ENCODE measurements around the gene KCNN2. TPM values are rescaled to one million over a fixed set of nuclear protein-coding genes. Genes with fewer than 3 reads are reported as not detected.

Gene KCNN2
- total RNA-seq, 1 experiment from 2014 or later = not detected

GRCh38 chr5:114408847-114409246 lies 47.0 kb downstream of the KCNN2 start:
- Histone ChIP-seq H3K4me2 (ENCODE audit: low read length) (no peak overlapping the region), H3K9me3 (ENCODE audit: control insufficient read depth in 1 of 2, insufficient read depth in 1 of 2, low read depth in 1 of 2, low read length in 2 of 2) (no peaks in the 10 kb centered on the region), H3K9ac (ENCODE audit: low read length) (no peak overlapping the region), H2AFZ (ENCODE audit: low read depth, low read length, poor library complexity, severe bottlenecking) (no peak overlapping the region), H3K9me2 (ENCODE audit: insufficient read depth) (no peaks in the 10 kb centered on the region), H3K79me2 (ENCODE audit: insufficient read depth, low read length) (no peaks in the 10 kb centered on the region), H3K4me1 (ENCODE audit: control insufficient read depth in 1 of 2, insufficient read depth in 2 of 2, low read length in 2 of 2) (0 out of 4 replicates have a peak, but pooled peaks cover 0 to 4% of the 10 kb centered on the region in 2 experiments), H4K20me1 (ENCODE audit: insufficient read depth) (no peaks in the 10 kb centered on the region), H3K4me3 (replicated peaks in 1 of 2; ENCODE audit: low read depth in 1 of 2, low read length in 2 of 2) (no peak overlapping the region), H3K36me3 (ENCODE audit: control insufficient read depth in 1 of 2, insufficient read depth in 2 of 2, low read length in 2 of 2) (no peaks in the 10 kb centered on the region), H3K27ac (ENCODE audit: low read depth, low read length) (no peak overlapping the region), H3K27me3 (ENCODE audit: insufficient read depth, low read length) (peaks cover 9% of the 10 kb centered on the region; the same call in 1 of the 2 replicates)
- DNase-seq (ENCODE audit: low read depth, low spot score) = no peak
- TF ChIP-seq ATF3 (IDR thresholded peaks at IDR 0.05) = no peak
- TF ChIP-seq EZH2phosphoT487 (IDR thresholded peaks at IDR 0.05; ENCODE audit: borderline replicate concordance) = no peak
- no peak for TF ChIP-seq CBX3 (IDR thresholded peaks at IDR 0.05; ENCODE audit: low read depth)
- TF ChIP-seq YY1 (IDR thresholded peaks at IDR 0.05; ENCODE audit: extremely low read depth, insufficient replicate concordance, low read depth, low read length) = no peak
- TF ChIP-seq ELF1 (IDR thresholded peaks at IDR 0.05; ENCODE audit: borderline replicate concordance, low read depth) = no peak
- no peak for TF ChIP-seq RAD21 (IDR thresholded peaks at IDR 0.05; ENCODE audit: low read depth)
- ATAC-seq = no peak
- ChIA-PET POLR2A (no interaction called here), RAD21 (ENCODE audit: low non-redundant PET in 1 of 2, low total read pairs in 2 of 2, uncharacterized antibody in 2 of 2, unreplicated experiment in 2 of 2) (no interaction called here), CTCF (no interaction called here)
- no TSS peak for BruUV-seq (replicated peaks)
- intact Hi-C loops (cut with micrococcal nuclease) = no loop called here

GRCh38 chr5:114411380-114411931 lies 49.6 kb downstream of the KCNN2 start:
- intact Hi-C loops (cut with micrococcal nuclease) = no loop called here
- POLR2A ChIA-PET = no interaction called here
- RAD21 ChIA-PET (ENCODE audit: low non-redundant PET in 1 of 2, low total read pairs in 2 of 2, uncharacterized antibody in 2 of 2, unreplicated experiment in 2 of 2) = no interaction called here
- no TSS peak for BruUV-seq (replicated peaks)
- Histone ChIP-seq H3K9me2 (ENCODE audit: insufficient read depth) (no peaks in the 10 kb centered on the region), H3K36me3 (ENCODE audit: control insufficient read depth in 1 of 2, insufficient read depth in 2 of 2, low read length in 2 of 2) (no peaks in the 10 kb centered on the region), H3K9ac (ENCODE audit: low read length) (no peak overlapping the region), H3K27ac (ENCODE audit: low read depth, low read length) (no peak overlapping the region), H3K4me2 (ENCODE audit: low read length) (no peak overlapping the region), H2AFZ (ENCODE audit: low read depth, low read length, poor library complexity, severe bottlenecking) (no peak overlapping the region), H4K20me1 (ENCODE audit: insufficient read depth) (no peaks in the 10 kb centered on the region), H3K27me3 (ENCODE audit: insufficient read depth, low read length) (0 out of 2 replicates have a peak, but pooled peaks cover 9% of the 10 kb centered on the region), H3K79me2 (ENCODE audit: insufficient read depth, low read length) (no peaks in the 10 kb centered on the region), H3K9me3 (ENCODE audit: control insufficient read depth in 1 of 2, insufficient read depth in 1 of 2, low read depth in 1 of 2, low read length in 2 of 2) (no peaks in the 10 kb centered on the region), H3K4me3 (replicated peaks in 1 of 2; ENCODE audit: low read depth in 1 of 2, low read length in 2 of 2) (no peak overlapping the region), H3K4me1 (ENCODE audit: control insufficient read depth in 1 of 2, insufficient read depth in 2 of 2, low read length in 2 of 2) (0 out of 4 replicates have a peak, but pooled peaks cover 0 to 4% of the 10 kb centered on the region in 2 experiments)
- TF ChIP-seq JUND (IDR thresholded peaks at IDR 0.05) (no peak), SIN3A (IDR thresholded peaks at IDR 0.05; ENCODE audit: low read depth) (no peak), SRF (IDR thresholded peaks at IDR 0.05; ENCODE audit: low read depth) (no peak), EZH2 (IDR thresholded peaks at IDR 0.05) (no peak), TCF7L2 (IDR thresholded peaks at IDR 0.05; ENCODE audit: borderline replicate concordance, extremely low read depth, insufficient read depth, insufficient read length) (no peak)
- TF ChIP-seq, protein P1, sequence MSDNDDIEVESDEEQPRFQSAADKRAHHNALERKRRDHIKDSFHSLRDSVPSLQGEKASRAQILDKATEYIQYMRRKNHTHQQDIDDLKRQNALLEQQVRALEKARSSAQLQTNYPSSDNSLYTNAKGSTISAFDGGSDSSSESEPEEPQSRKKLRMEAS (IDR thresholded peaks at IDR 0.05) = no peak
- no peak for DNase-seq (ENCODE audit: low read depth, low spot score)
- CTCF ChIA-PET = no interaction called here
- no peak for ATAC-seq
